ENCODE results near the gene CDKN2C. TPM values are rescaled to one million over a fixed set of nuclear protein-coding genes. Genes with fewer than 3 reads are reported as not detected.
A peak's percentile ranks its signal among the peaks of the same experiment; 100 is the strongest.

The CDKN2C gene
- total and polyA plus RNA-seq, 10 of the 15 experiments (the other 5 are each of a cell fraction or from before 2014, with no cell fraction given): 3.3 to 11.7 (median 6.0) TPM

- no TSS peak for BruUV-seq (replicated peaks)
- TF ChIP-seq RB1 (IDR thresholded peaks at IDR 0.05; ENCODE audit: borderline replicate concordance) (peak; percentile 94; the same call in 1 of the 2 replicates), NR2C1 (IDR thresholded peaks at IDR 0.05) (no peak), POLR2A (IDR thresholded peaks at IDR 0.05; ENCODE audit: low read depth, low read length) (peak; percentile 75), ZNF274 (IDR thresholded peaks at IDR 0.05; ENCODE audit: insufficient read depth, insufficient read length) (no peak), FOXM1 (IDR thresholded peaks at IDR 0.05; ENCODE audit: low read depth, low read length) (peak; percentile 71), POU2F2 (IDR thresholded peaks at IDR 0.05; ENCODE audit: borderline replicate concordance, low read depth, low read length) (no peak), PRDM15 (CRISPR knock-in tag; IDR thresholded peaks at IDR 0.05) (no peak), RUNX3 (IDR thresholded peaks at IDR 0.05; ENCODE audit: low read length) (no peak), CBFB (IDR thresholded peaks at IDR 0.05; ENCODE audit: low read depth) (no peak), REST (IDR thresholded peaks at IDR 0.05; ENCODE audit: low read depth, low read length) (no peak), YBX1 (IDR thresholded peaks at IDR 0.05) (no peak)
- TF ChIP-seq, protein P1, sequence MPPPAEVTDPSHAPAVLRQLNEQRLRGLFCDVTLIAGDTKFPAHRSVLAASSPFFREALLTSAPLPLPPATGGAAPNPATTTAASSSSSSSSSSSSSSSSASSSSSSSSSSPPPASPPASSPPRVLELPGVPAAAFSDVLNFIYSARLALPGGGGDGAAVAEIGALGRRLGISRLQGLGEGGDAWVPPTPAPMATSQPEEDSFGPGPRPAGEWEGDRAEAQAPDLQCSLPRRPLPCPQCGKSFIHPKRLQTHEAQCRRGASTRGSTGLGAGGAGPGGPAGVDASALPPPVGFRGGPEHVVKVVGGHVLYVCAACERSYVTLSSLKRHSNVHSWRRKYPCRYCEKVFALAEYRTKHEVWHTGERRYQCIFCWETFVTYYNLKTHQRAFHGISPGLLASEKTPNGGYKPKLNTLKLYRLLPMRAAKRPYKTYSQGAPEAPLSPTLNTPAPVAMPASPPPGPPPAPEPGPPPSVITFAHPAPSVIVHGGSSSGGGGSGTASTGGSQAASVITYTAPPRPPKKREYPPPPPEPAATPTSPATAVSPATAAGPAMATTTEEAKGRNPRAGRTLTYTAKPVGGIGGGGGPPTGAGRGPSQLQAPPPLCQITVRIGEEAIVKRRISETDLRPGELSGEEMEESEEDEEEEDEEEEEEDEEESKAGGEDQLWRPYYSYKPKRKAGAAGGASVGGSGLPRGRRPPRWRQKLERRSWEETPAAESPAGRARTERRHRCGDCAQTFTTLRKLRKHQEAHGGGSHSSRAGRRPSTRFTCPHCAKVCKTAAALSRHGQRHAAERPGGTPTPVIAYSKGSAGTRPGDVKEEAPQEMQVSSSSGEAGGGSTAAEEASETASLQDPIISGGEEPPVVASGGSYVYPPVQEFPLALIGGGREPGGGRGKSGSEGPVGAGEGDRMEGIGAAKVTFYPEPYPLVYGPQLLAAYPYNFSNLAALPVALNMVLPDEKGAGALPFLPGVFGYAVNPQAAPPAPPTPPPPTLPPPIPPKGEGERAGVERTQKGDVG (CRISPR knock-in tag; IDR thresholded peaks at IDR 0.05): no peak
- TF ChIP-seq, protein P2, sequence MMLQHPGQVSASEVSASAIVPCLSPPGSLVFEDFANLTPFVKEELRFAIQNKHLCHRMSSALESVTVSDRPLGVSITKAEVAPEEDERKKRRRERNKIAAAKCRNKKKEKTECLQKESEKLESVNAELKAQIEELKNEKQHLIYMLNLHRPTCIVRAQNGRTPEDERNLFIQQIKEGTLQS (IDR thresholded peaks at IDR 0.05; ENCODE audit: borderline replicate concordance, extremely low read depth, low read depth, low read length): no peak
Measured at GRCh38 chr1:50968158-50968820, 1.8 kb upstream of the CDKN2C start.

More at GRCh38 chr1:50968158-50968820, 1.8 kb upstream of the CDKN2C start:
- POLR2A ChIA-PET: interaction anchor here (0.5 to 2.5 kb wide), 2 partner anchors 8 to 556 kb away, joined by 3 to 12 read pairs; partner anchors contain the start of gene FAF1
- Histone ChIP-seq H3K4me2 (ENCODE audit: control insufficient read depth, insufficient read depth) (peak overlapping the region; percentile 85), H3K79me2 (ENCODE audit: control insufficient read depth, insufficient read depth, low read length) (peaks cover 49% of the 10 kb centered on the region), H2AFZ (ENCODE audit: control insufficient read depth, low read depth, low read length) (peak overlapping the region; percentile 97), H3K4me3 (peak overlapping the region; percentile 99), H3K27me3 (replicated peaks in 1 of 2; ENCODE audit: control insufficient read depth in 2 of 2, insufficient read depth in 2 of 2, low read length in 1 of 2) (no peaks in the 10 kb centered on the region), H3K9ac (ENCODE audit: control insufficient read depth, insufficient read depth, low read length) (peak overlapping the region; percentile 85), H3K9me3 (replicated peaks; ENCODE audit: control insufficient read depth, insufficient read depth, low read length) (no peaks in the 10 kb centered on the region), H4K20me1 (ENCODE audit: control insufficient read depth, insufficient read depth) (no peaks in the 10 kb centered on the region), H3K36me3 (ENCODE audit: control insufficient read depth in 2 of 2, insufficient read depth in 2 of 2, low read length in 1 of 2) (no peaks in the 10 kb centered on the region), H3K4me1 (ENCODE audit: control insufficient read depth, insufficient read depth, low read length) (no peaks in the 10 kb centered on the region; the same call in 1 of the 2 replicates), H3K27ac (ENCODE audit: control insufficient read depth, insufficient read depth) (peak overlapping the region; percentile 92)
- ATAC-seq (peak; percentile 87), DNase-seq (ENCODE audit: low read depth, low spot score) (no peak), FAIRE-seq (no peak)
- SMC1A ChIA-PET (ENCODE audit: uncharacterized antibody, unreplicated experiment): interaction anchor here (0.8 to 1.1 kb wide), 2 partner anchors 8 to 9 kb away, joined by 3 read pairs; partner anchors contain the start of gene FAF1
- CTCF ChIA-PET: interaction anchor here (0.6 to 3.1 kb wide), 4 partner anchors 7 to 39 kb away, joined by 3 to 17 read pairs (median 9); partner anchors contain the start of gene FAF1
- intact Hi-C loops (cut with micrococcal nuclease; ENCODE audit: unreplicated experiment): loop anchor here (2.0 to 5.0 kb wide), 2 partner anchors 36 to 95 kb away; no protein-coding TSS in a partner anchor
- in situ Hi-C loops (cut with MboI): no loop called here
- WGBS (ENCODE audit: insufficient coverage, insufficient replicate concordance, low lambda C conversion rate, missing lambda C conversion rate): under 1% methylated on average over 62 of the region's 70 CpGs
- RAD21 ChIA-PET (ENCODE audit: unreplicated experiment): interaction anchor here (0.8 to 1.3 kb wide), 2 partner anchors 8 to 222 kb away, joined by 3 to 4 read pairs; partner anchors contain the start of gene FAF1
